K562 (cell line): Measurements from ENCODE around the gene ELOVL1. TPM values are rescaled to one million over a fixed set of nuclear protein-coding genes. Genes with fewer than 3 reads are reported as not detected.
A peak's percentile ranks its signal among the peaks of the same experiment; 100 is the strongest.

Experiments used
- FOSL1 ChIP-seq: fragments of 200-800 bp; sonication (Bioruptor generic); conservative IDR thresholded peaks from 2 replicates; pipeline ENCODE4 v1.6.1; 2016; ENCODE audit warnings: missing genetic modification characterization, missing compliant biosample characterization
- GATAD2B ChIP-seq: fragments of 450-650 bp; IDR thresholded peaks from 2 replicates; pipeline ENCODE4 v1.6.1; 2017; ENCODE audit warnings: mild to moderate bottlenecking, borderline replicate concordance
- GTF2A2 ChIP-seq: IDR thresholded peaks from 2 replicates; pipeline ENCODE4 v1.6.1; 2016; ENCODE audit warnings: mild to moderate bottlenecking, missing genetic modification characterization, missing compliant biosample characterization
- HDAC2 ChIP-seq: fragments of 450-650 bp; IDR thresholded peaks from 2 replicates; pipeline ENCODE4 v1.6.1; 2016; ENCODE audit warnings: mild to moderate bottlenecking
- MEF2A ChIP-seq: IDR thresholded peaks from 2 replicates; pipeline ENCODE4 v1.6.1; 2011; ENCODE audit warnings: low read depth, mild to moderate bottlenecking, low read length, moderate library complexity; ENCODE audit not compliant: control insufficient read depth
- PHTF2 ChIP-seq: fragments of 250-450 bp; sonication (Bioruptor Pico); IDR thresholded peaks from 2 replicates; pipeline ENCODE4 v1.5.0; 2021; ENCODE audit warnings: mild to moderate bottlenecking
- RCOR1 ChIP-seq, 2 experiments: IDR thresholded peaks; 2 replicates each; pipeline ENCODE4 v1.6.1; 2012; ENCODE audit warnings: low read depth in 2 of 2, low read length in 2 of 2, borderline replicate concordance in 1 of 2, improper control_type of control experiment in 1 of 2
- SP1 ChIP-seq: sonication (generic); formaldehyde crosslinking; IDR thresholded peaks from 2 replicates; pipeline ENCODE4 v1.8.1; 2022; ENCODE audit warnings: mild to moderate bottlenecking, missing genetic modification reagents
- STAT5A ChIP-seq: IDR thresholded peaks from 2 replicates; pipeline ENCODE4 v1.6.1; 2012; ENCODE audit warnings: low read length, inconsistent platforms, borderline replicate concordance
- ZKSCAN8 ChIP-seq: fragments of 200-800 bp; sonication (Bioruptor generic); IDR thresholded peaks from 2 replicates; pipeline ENCODE4 v1.6.1; 2016; ENCODE audit warnings: missing genetic modification characterization, missing compliant biosample characterization
- ZNF583 ChIP-seq: fragments of 250-450 bp; sonication (Bioruptor Pico); IDR thresholded peaks from 2 replicates; pipeline ENCODE4 v1.4.0; 2020
- polyA plus RNA-seq, 8 experiments: library from polyadenylated mRNA; depleted of rRNA in 4 of 8; stranded (reverse) in 5 of 8; unstranded in 3 of 8; fragments of >200 nt; fragmentation: Nextera tagmentation in 2 of 8; fragmentation: Illumina TruSeq in 1 of 8; extraction: Ambion mirVana in 2 of 8; extraction: Trizol in 1 of 8; gene quantifications; 2 replicates each; pipeline versions ENCODE4 v1.2.1 to v1.2.3, GENCODE V29; 2011 to 2014; ENCODE audit warnings: inconsistent platforms in 1 of 8, missing spikeins in 1 of 8
- total RNA-seq, 7 experiments: library from RNA; depleted of rRNA in 6 of 7; stranded (reverse); fragments of >200 nt in 6 of 7; fragmentation: Illumina TruSeq in 2 of 7; extraction: Trizol in 2 of 7; gene quantifications; 2 replicates each; pipeline versions ENCODE4 v1.2.1 to v1.2.3, GENCODE V29; 2011 to 2021; ENCODE audit warnings: low replicate concordance in 1 of 7
- TF ChIP-seq, protein P1 (sequence below): sonication (generic); formaldehyde crosslinking; IDR thresholded peaks from 2 replicates; pipeline ENCODE4 v1.8.0; 2022; ENCODE audit warnings: mild to moderate bottlenecking, missing genetic modification reagents, borderline replicate concordance
- TF ChIP-seq, protein P2 (sequence below): fragments of 450-650 bp; IDR thresholded peaks from 2 replicates; pipeline ENCODE4 v1.6.1; 2016; ENCODE audit warnings: antibody characterized with exemption

Gene ELOVL1
- total and polyA plus RNA-seq, 9 of the 15 experiments (the other 6 are each of a cell fraction or from before 2014, with no cell fraction given), result 51.0 to 157 (median 70.3) TPM

DNA sequence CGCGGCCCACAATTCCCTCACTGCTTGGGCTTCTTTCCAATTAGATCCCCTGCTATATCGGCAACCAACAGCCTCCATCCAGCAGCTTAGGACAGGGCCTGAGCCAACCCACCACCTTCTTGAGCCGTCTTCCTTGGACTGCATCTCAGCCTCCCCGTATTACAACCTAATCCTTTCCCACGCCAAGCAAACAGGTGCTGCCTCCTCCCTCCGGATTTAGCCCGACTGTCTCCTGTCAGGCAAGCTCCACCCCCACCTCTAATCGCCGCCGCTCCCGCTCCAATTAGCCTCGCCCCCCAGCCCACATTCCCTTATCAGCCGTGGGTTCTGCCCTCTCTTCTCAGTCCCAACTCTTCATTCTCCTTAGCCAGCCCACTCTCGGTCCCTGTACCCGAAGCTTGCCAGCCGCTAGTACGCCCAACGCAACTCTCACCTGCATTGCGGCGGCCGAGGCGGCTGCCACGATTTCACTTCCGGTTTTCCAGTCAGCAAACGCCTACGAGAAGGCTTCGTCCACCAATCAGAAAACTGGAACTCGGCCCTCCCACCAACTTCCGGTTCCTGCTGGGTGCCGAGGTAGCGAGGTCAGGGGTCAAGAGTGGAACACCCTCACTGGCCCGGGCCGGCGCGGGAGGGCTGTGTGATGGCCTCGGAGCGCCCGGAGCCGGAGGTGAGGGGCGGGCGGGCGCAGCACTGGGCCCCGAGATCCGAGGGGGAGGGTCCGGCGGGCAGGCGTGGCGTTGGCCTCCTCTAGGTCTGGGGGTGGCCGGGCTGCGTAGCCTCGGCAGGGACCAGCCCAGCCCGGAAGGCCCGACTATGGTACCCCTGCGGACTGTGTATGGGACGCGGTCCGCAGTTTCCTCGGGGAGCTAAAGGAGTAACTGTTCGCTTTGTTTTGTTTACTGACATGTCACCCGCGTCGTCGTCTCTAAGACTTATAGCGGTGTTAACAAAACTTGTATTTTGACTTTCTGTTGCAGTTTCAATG is 21.8 kb upstream of the ELOVL1 start, which contains the start of the genes MED8 and SZT2 (continued):
- TF ChIP-seq, protein P1, sequence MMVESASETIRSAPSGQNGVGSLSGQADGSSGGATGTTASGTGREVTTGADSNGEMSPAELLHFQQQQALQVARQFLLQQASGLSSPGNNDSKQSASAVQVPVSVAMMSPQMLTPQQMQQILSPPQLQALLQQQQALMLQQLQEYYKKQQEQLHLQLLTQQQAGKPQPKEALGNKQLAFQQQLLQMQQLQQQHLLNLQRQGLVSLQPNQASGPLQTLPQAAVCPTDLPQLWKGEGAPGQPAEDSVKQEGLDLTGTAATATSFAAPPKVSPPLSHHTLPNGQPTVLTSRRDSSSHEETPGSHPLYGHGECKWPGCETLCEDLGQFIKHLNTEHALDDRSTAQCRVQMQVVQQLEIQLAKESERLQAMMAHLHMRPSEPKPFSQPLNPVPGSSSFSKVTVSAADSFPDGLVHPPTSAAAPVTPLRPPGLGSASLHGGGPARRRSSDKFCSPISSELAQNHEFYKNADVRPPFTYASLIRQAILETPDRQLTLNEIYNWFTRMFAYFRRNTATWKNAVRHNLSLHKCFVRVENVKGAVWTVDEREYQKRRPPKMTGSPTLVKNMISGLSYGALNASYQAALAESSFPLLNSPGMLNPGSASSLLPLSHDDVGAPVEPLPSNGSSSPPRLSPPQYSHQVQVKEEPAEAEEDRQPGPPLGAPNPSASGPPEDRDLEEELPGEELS, result no peak
- TF ChIP-seq PHTF2 (CRISPR knock-in tag) (no peak), HDAC2 (peak; percentile 93), GTF2A2 (tag) (no peak), FOSL1 (tag) (0 out of 2 replicates have a peak, but pooled peaks have one; percentile 31), MEF2A (no peak), STAT5A (no peak), RCOR1 (IDR thresholded peaks at IDR 0.05; ENCODE audit: borderline replicate concordance in 1 of 2, low read depth in 2 of 2, low read length in 2 of 2) (peak in 1 of 2 experiments; percentile 7; a peak in 1 of 4 replicates), ZNF583 (CRISPR knock-in tag) (no peak), SP1 (CRISPR knock-in tag) (peak; percentile 78), ZKSCAN8 (CRISPR knock-in tag) (no peak), GATAD2B (no peak)
- TF ChIP-seq, protein P2, sequence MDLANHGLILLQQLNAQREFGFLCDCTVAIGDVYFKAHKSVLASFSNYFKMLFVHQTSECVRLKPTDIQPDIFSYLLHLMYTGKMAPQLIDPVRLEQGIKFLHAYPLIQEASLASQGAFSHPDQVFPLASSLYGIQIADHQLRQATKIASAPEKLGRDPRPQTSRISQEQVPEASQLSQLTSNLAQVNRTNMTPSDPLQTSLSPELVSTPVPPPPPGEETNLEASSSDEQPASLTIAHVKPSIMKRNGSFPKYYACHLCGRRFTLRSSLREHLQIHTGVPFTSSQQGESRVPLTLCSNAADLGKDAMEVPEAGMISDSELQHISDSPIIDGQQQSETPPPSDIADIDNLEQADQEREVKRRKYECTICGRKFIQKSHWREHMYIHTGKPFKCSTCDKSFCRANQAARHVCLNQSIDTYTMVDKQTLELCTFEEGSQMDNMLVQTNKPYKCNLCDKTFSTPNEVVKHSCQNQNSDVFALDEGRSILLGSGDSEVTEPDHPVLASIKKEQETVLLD, result 0 out of 2 replicates have a peak, but pooled peaks have one; percentile 31
